Measurements from ENCODE around the gene MDM4.
"Not testable (repeated sequence)": the region's sequence is repeated elsewhere in the genome, so short reads cannot be mapped to it uniquely, and the experiment has no call there.

Gene MDM4

DNA sequence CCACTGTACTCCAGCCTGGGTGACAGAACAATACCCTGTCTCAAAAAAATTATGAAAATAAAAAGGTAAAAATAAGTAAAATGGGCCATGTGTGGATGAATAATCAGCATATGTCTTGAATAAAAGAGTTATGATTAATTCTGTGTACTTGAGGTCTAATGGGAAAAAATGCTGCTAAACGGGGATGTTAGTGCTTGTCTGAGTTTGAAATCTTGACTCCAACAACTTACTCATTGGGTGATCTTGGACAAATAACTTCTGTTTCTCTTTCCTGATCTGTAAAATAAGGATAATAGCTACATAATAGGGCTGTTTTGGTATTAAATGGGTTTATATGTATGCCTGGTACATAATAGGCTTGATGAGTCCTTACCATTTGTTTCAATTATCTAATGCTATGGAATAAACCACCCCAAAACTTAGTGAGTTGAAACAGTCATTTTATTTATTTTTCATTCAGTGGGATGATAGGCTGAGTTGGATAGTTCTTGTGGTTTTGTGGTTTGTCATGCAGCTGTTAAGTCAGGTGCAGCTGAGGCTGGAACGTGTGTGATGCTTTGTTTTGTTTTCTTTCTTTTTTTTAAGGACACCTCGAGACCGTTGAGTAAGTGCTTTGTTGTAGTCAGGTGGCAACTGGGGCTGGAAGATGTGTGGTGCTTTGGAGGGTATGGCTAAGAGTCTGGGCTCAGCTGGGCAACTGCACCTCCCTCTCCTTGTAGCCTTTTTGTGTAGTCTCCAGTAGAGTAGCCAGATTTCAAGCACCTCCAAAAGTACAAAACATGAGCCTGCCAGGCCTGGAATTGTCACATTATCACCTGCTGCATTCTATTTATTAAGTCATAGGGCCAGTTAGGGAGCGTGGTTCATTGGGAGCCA lies 4.9 kb downstream of the MDM4 start:
- no peak for DNase-seq

DNA sequence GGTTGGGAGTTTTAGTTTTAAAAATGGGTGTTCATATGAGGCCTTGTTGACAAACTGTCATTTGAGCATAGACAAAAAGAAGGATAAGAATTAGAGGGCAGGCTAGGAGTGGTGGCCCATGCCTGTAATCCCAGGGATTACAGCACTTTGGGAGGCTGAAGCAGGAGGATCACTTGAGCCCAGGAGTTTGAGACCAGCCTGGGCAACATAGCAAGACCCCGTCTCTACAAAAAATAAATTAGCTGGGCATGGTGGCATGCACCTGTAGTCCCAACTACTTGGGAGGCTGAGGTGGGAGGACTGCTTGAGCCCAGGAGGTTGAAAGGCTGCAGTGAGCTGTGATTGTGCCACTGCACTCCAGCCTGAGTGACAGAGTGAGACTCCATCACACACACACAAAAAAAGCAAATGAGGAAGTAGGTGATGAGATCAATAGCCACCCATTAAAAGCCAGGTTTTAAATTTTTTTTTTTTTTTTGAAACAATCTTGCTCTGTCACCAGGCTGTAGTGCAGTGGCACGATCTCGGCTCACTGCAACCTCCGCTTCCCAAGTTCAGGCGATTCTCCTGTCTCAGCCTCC lies 5.8 kb downstream of the MDM4 start:
- not testable (repeated sequence) for DNase-seq

DNA sequence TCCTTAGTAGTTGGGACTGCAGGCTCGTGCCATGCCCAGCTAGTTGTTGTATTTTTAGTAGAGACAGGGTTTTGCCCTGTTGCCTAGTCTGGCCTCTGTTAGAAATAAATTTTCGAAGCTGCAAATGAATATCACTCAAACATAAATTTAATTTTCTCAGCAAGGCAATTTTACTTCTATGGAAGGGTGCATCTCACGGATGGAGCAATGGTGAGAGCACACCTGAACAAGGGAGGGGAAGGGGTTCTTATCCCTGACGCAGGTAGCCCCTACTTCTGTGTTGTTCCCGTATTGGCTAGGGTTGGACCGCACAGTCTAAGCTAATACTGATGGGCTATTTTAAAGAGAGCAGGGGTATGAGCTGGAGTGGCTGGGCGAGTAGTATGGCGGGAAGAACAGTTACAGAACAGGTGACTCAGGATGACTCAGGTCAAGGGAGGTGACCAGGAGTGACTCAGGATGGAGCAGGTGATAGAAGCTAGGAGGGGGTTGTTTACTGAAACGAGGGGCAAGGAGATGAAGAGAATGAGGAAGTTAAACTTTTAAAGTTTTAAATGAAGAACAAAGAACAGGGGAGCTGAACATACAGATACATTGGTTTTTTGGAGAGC lies 7.5 kb downstream of the MDM4 start:
- no peak for DNase-seq

DNA sequence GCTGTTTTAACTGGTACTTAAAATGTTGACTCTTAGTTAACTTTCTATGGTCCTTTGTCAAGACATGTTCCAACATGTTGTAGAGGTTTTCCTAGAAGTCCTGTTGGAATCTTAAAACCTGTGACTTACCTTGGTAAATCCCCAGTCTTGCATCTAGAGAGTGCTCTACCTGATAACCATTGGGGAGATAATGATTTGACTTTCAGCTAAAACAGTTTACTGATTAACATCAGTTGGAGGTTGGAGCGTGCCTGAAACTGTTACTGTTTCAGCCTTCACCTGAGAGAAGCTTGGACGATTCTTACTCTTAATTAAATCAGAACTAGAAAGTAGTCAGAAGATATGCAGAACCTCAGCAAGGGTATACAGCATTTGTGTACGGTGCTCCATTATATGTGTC lies 8.8 kb downstream of the MDM4 start:
- DNase-seq = no peak

- no peak for DNase-seq
These were observed 12.0 kb downstream of the MDM4 start for GRCh38 chr1:204528241-204528640.

DNA sequence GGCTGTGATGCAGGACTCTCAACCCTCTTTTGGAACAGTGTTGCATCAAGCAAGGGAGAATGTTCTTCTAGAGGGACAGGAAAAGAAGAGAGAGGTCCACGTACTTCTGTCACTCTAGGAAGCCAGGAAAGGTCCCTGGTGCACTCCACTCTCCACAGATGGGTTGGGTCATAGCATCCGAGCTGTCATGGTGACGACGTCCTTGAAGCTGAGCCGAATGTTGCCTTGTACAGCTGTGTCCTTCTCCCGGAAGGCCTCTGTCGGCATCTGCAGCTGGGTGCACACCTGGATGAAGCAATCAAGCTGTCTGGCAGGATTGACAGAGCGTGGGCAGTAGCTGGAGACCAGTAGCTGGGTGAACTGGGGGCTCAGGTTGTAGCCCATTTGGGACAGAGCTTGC lies 12.5 kb downstream of the MDM4 start:
- no peak for DNase-seq

GRCh38 chr1:204529371-204529895 lies 13.2 kb downstream of the MDM4 start:
- DNase-seq = no peak

DNA sequence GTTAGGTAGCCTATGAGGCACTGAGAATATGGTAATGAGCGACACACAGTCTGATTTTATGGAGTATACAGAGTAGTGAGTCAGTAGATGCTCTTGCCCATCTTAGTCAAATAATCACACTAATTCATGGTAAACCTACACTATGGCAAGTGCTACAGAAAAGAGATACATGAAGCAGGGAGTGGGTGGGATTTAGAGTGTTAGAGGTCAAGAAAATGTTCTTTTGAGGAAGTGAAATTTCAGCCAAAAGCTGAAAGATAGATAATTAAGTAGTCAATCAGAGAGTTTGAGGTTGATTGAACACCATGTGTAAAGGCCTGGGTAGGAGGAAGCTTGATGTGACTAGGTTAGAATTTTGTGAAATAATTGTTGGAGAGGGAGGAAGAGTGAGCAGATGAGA lies 14.7 kb downstream of the MDM4 start:
- DNase-seq = no peak

GRCh38 chr1:204532832-204533231 lies 16.6 kb downstream of the MDM4 start:
- no peak for DNase-seq

GRCh38 chr1:204541626-204542025 lies 25.4 kb downstream of the MDM4 start:
- DNase-seq = no peak

- no peak for DNase-seq
These were observed 28.1 kb downstream of the MDM4 start for GRCh38 chr1:204544321-204544720.

- DNase-seq = no peak
These were observed 29.0 kb downstream of the MDM4 start for GRCh38 chr1:204545202-204545601.

DNA sequence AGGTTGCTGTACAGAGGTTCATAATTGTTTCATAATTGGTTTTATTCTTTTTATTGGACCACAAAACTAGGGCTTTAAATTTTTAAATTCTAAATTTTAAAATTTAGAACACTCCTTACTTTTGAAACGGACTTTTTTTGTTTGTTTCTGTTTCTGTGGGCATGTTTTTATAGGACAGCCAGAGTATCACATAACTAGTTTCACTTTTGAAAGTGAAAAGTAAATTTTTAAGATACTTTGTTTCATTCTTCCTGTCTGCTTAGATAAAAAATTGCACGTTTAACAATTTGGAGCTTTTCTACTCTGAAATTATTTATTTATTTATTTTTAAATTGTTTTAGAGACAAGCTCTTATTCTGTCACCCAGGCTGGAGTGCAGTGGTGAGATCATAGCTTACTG lies 29.7 kb downstream of the MDM4 start:
- DNase-seq = no peak

DNA sequence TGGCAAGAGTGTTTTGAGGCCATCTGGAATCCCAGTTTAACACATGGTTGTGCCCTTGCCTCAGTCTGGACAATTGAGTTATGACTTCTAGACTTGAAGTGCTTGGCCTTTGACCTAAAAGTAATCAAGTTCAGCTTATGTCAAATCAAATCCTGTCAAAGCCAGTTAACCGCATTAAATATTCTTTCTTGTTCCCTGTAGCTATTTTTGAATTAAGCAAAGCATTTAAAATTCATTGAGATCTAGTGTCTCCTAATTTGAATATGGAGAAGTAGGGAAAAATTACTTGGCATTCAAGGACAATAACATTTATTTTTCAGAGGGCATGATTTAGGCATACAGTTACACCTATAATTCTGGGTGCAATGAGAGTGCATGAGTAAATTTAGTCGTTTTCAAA lies 32.1 kb downstream of the MDM4 start:
- DNase-seq = no peak

GRCh38 chr1:204549313-204549712 lies 33.1 kb downstream of the MDM4 start:
- DNase-seq = no peak

- DNase-seq = no peak
These were observed 34.7 kb downstream of the MDM4 start for GRCh38 chr1:204550926-204551325.

- no peak for DNase-seq
These were observed 40.3 kb downstream of the MDM4 start for GRCh38 chr1:204556458-204557052.

GRCh38 chr1:204558467-204558866 lies 42.3 kb downstream of the MDM4 start:
- peak; percentile 17 for DNase-seq

- DNase-seq = not testable (repeated sequence)
These were observed 43.8 kb downstream of the MDM4 start for GRCh38 chr1:204560002-204560401.

DNA sequence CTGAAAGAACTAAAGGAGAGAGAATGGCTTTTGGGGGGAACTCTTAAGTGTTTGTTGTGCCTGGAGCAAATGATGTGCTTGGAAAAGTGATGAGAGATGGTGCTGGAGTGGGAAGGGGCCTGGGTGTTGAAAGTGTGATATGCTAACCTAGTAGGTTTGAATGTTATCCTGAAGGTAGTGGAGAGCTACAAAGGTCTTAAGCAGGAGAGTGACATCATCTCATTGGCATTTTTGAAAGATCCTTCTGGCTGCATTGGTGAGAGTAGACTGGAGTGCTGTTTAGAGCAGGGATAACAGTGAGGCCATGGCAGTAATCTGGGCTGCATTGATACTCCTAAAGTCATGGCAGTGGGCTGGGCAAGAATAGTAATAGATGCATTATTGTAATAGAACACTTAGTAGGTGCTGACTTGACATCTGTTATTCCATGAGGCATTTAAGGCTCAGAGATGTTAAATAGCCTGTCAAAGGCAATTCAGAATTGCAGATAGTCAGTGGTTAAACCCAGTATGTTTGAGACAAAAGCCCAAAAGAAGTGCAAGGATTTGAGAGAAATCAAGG lies 44.5 kb downstream of the MDM4 start:
- DNase-seq = no peak

- no peak for DNase-seq
These were observed 46.1 kb downstream of the MDM4 start for GRCh38 chr1:204562075-204562990.

DNA sequence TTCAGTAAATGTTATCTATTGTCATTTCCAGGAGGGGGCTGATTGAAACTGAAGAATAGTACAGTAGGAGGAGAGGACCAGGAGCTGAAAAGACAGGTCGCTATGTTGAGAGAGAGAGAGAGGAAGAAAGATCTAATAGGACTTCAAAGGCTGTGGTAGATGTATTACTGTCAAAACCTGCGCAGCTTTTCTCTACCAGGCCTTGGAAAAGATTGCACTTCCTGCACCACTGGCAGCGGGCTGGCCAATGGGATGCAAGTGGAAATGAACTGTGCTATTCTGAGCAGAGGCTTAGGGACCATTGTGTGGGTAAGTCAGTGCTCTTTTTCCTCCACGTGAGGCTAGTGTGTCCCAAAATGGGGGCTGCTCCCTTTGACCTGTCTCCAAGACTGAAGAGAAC lies 47.1 kb downstream of the MDM4 start:
- no peak for DNase-seq
